Neural progenitor cell (in vitro differentiated cells): ENCODE results near the gene MARVELD1. TPM values are rescaled to one million over a fixed set of nuclear protein-coding genes. Genes with fewer than 3 reads are reported as not detected.
A peak's percentile ranks its signal among the peaks of the same experiment; 100 is the strongest.

Experiments used
- DNase-seq: peaks from one replicate; pipeline ENCODE4 v3.0.0-alpha.2; 2016; ENCODE audit warnings: low spot score
- H2AFZ ChIP-seq: fragments of 200-600 bp; sonication (generic); replicated peaks from 2 replicates; pipeline ENCODE4 v1.6.1; 2016; ENCODE audit warnings: antibody characterized with exemption
- H3F3A ChIP-seq: fragments of 200-600 bp; sonication (generic); 2 replicates; pipeline ENCODE4 v1.6.1; 2016; ENCODE audit warnings: antibody characterized with exemption, low read depth
- H3K27ac ChIP-seq: fragments of 200-600 bp; sonication (generic); 2 replicates; pipeline ENCODE4 v1.5.1; 2016; ENCODE audit warnings: mild to moderate bottlenecking
- H3K27me3 ChIP-seq: fragments of 200-600 bp; sonication (generic); 2 replicates; pipeline ENCODE4 v1.6.1; 2016; ENCODE audit warnings: mild to moderate bottlenecking, moderate library complexity
- H3K36me3 ChIP-seq: fragments of 200-600 bp; sonication (generic); 2 replicates; pipeline ENCODE4 v1.5.1; 2016
- H3K4me1 ChIP-seq: fragments of 200-600 bp; sonication (generic); 2 replicates; pipeline ENCODE4 v1.6.1; 2016; ENCODE audit warnings: mixed run types
- H3K4me2 ChIP-seq: fragments of 200-600 bp; sonication (generic); 2 replicates; pipeline ENCODE4 v1.6.1; 2016
- H3K4me3 ChIP-seq: fragments of 200-600 bp; sonication (generic); 2 replicates; pipeline ENCODE4 v1.5.1; 2016
- H3K79me2 ChIP-seq: fragments of 200-600 bp; sonication (generic); 2 replicates; pipeline ENCODE4 v1.6.1; 2016; ENCODE audit warnings: low read depth
- H3K9ac ChIP-seq: fragments of 200-600 bp; sonication (generic); 2 replicates; pipeline ENCODE4 v1.6.1; 2016
- H3K9me3 ChIP-seq: fragments of 200-600 bp; sonication (generic); 2 replicates; pipeline ENCODE4 v1.5.1; 2016; ENCODE audit warnings: low read depth
- H4K20me1 ChIP-seq: fragments of 200-600 bp; sonication (generic); 2 replicates; pipeline ENCODE4 v1.6.1; 2016; ENCODE audit warnings: low read depth
- H3K27ac Mint-ChIP-seq: 3 replicates; pipeline ENCODE4 v1.8.0; 2021; ENCODE audit warnings: mixed read lengths
- H3K27me3 Mint-ChIP-seq: 2 replicates; pipeline ENCODE4 v1.8.0; 2022; ENCODE audit warnings: low read depth, mild to moderate bottlenecking, inconsistent platforms, moderate library complexity, mixed read lengths; ENCODE audit not compliant: insufficient read depth
- H3K36me3 Mint-ChIP-seq: 3 replicates; pipeline ENCODE4 v1.8.0; 2021; ENCODE audit warnings: mixed read lengths
- H3K4me1 Mint-ChIP-seq: 3 replicates; pipeline ENCODE4 v1.8.0; 2021; ENCODE audit warnings: mixed read lengths
- H3K4me3 Mint-ChIP-seq: 3 replicates; pipeline ENCODE4 v1.8.0; 2021; ENCODE audit warnings: mild to moderate bottlenecking, moderate library complexity, mixed read lengths
- H3K9me3 Mint-ChIP-seq: 3 replicates; pipeline ENCODE4 v1.8.0; 2020; ENCODE audit warnings: mixed read lengths
- CTCF ChIP-seq: fragments of 200-600 bp; sonication (generic); IDR thresholded peaks from 2 replicates; pipeline ENCODE4 v1.5.1; 2017; ENCODE audit warnings: antibody characterized with exemption, mild to moderate bottlenecking
- EZH2 ChIP-seq: fragments of 200-600 bp; sonication (generic); IDR thresholded peaks from 2 replicates; pipeline ENCODE4 v1.6.1; 2017; ENCODE audit warnings: antibody characterized with exemption, mild to moderate bottlenecking, moderate library complexity
- EZH2phosphoT487 ChIP-seq: fragments of 200-600 bp; sonication (generic); IDR thresholded peaks from 2 replicates; pipeline ENCODE4 v1.6.1; 2017; ENCODE audit warnings: antibody characterized with exemption
- total RNA-seq: library from RNA; depleted of rRNA; stranded (reverse); fragments of >200 nt; gene quantifications from 2 replicates; pipeline ENCODE4 v1.2.3, GENCODE V29; 2015; ENCODE audit warnings: low replicate concordance

MARVELD1 gene
- total RNA-seq, 1 donor from 2014 or later: 7.1 TPM

DNA sequence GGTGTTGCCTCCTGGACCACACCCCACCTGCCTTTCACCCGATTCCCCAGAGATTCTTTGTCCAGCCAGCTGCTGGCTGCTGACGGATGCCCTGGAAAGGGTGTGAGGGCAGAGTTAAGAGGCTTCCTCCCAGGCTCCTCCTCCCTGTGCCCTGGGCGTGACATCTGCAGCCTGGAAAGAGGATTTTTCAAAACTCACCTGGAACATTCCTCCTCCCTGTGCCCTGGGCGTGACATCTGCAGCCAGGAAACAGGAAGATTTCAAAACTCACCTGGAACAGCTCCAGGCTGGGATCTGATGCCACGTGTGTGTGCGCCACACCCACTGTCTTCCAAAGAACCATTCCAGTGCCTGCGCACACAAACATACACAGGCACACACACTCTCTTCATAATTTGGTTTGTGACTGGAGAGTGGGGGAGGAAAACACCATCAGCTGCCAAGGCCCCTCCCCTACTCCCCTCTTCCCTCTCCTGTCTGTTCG lies 5.2 kb downstream of the MARVELD1 start:
- H4K20me1 ChIP-seq: peaks cover 14% of the 10 kb centered on the region
- Mint-ChIP-seq H3K27ac (peak overlapping the region; percentile 20), H3K4me3 (no peak overlapping the region), H3K4me1 (peaks cover 36% of the 10 kb centered on the region), H3K9me3 (no peaks in the 10 kb centered on the region), H3K27me3 (peaks cover 4% of the 10 kb centered on the region), H3K36me3 (peaks cover 1% of the 10 kb centered on the region)
- DNase-seq: peak; percentile 48
- H3K4me3 ChIP-seq: no peak overlapping the region
- peak overlapping the region; percentile 73 for H3K27ac ChIP-seq
- H3F3A ChIP-seq: peaks cover 43% of the 10 kb centered on the region
- H2AFZ ChIP-seq: peak overlapping the region; percentile 31
- peaks cover 26% of the 10 kb centered on the region for H3K79me2 ChIP-seq
- H3K4me2 ChIP-seq: peak overlapping the region; percentile 60
- peaks cover 40% of the 10 kb centered on the region for H3K4me1 ChIP-seq
- H3K27me3 ChIP-seq: no peaks in the 10 kb centered on the region
- TF ChIP-seq EZH2phosphoT487 (no peak), CTCF (no peak), EZH2 (no peak)
- H3K36me3 ChIP-seq: no peaks in the 10 kb centered on the region
- H3K9ac ChIP-seq: no peak overlapping the region
- no peaks in the 10 kb centered on the region for H3K9me3 ChIP-seq

GRCh38 chr10:97719602-97720001 lies 6.1 kb downstream of the MARVELD1 start:
- TF ChIP-seq CTCF (no peak), EZH2phosphoT487 (no peak), EZH2 (no peak)
- no peak overlapping the region for H3K4me3 Mint-ChIP-seq
- Histone ChIP-seq H3K4me2 (peak overlapping the region; percentile 28), H3K4me1 (peaks cover 40% of the 10 kb centered on the region), H3K9ac (no peak overlapping the region), H3K9me3 (no peaks in the 10 kb centered on the region), H3F3A (peaks cover 35% of the 10 kb centered on the region), H2AFZ (no peak overlapping the region), H3K79me2 (peaks cover 26% of the 10 kb centered on the region), H3K36me3 (no peaks in the 10 kb centered on the region), H3K27me3 (no peaks in the 10 kb centered on the region), H3K4me3 (no peak overlapping the region), H3K27ac (no peak overlapping the region), H4K20me1 (peaks cover 14% of the 10 kb centered on the region)
- H3K9me3 Mint-ChIP-seq: no peaks in the 10 kb centered on the region
- no peak for DNase-seq
- H3K4me1 Mint-ChIP-seq: peaks cover 34% of the 10 kb centered on the region
- no peak overlapping the region for H3K27ac Mint-ChIP-seq
- H3K27me3 Mint-ChIP-seq: peaks cover 4% of the 10 kb centered on the region
- H3K36me3 Mint-ChIP-seq: peaks cover 1% of the 10 kb centered on the region

DNA sequence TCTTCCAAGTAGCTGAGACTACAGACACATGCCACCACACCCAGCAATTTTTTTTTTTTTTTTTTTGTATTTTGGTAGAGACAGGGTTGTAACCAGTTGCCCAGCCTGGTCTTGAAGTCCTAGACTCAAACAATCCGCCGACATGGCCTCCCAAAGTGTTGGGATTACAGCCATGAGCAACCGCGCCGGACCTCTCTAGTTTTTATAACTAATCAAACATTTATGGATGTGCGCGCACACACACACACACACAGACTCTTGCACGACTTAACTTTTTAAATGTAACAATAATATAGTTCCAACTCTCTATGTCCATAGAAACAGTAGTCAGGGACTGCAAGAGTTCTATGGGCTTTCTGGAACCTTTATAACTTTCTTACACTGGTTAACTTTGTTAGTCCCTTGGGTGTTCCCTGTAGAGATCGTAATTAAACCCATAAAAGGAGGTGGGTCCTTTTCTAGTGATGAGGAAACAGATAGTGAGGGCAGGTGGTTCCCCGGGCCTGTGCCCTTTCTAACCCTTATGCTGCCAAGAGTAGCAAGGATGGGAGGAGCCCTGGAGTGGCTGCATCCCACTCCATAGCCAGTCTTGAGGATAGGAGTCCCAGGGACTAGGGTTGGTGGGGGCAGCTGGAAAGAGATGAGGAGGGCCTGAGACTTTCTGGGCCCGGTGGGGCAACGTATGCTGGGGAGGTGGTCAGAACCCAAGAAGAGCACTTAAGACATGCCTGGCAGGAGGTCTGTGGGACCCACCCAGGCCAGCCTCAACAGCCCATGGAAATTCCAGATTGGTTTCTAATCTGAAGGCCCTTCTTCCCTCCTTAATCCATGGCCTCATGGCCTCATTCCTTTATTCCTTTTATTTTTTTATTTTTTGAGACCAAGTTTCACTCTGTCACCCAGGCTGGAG lies 8.6 kb downstream of the MARVELD1 start:
- Mint-ChIP-seq H3K4me1 (peaks cover 17% of the 10 kb centered on the region), H3K27ac (no peak overlapping the region), H3K27me3 (peaks cover 6% of the 10 kb centered on the region), H3K36me3 (peaks cover 1% of the 10 kb centered on the region), H3K4me3 (no peak overlapping the region), H3K9me3 (no peaks in the 10 kb centered on the region)
- Histone ChIP-seq H3K4me1 (peaks cover 26% of the 10 kb centered on the region), H3K9ac (no peak overlapping the region), H3K4me3 (no peak overlapping the region), H3F3A (peaks cover 22% of the 10 kb centered on the region), H3K4me2 (no peak overlapping the region), H3K79me2 (peaks cover 3% of the 10 kb centered on the region), H3K36me3 (no peaks in the 10 kb centered on the region), H3K9me3 (no peaks in the 10 kb centered on the region), H2AFZ (no peak overlapping the region), H3K27ac (no peak overlapping the region), H3K27me3 (no peaks in the 10 kb centered on the region), H4K20me1 (peaks cover 4% of the 10 kb centered on the region)
- TF ChIP-seq CTCF: no peak
- no peak for TF ChIP-seq EZH2
- no peak for TF ChIP-seq EZH2phosphoT487
- DNase-seq: no peak
